ENCODE measurements around the gene C2CD3.

GRCh38 chr11:73982595-73982989 is 188.2 kb downstream of the C2CD3 start, which contains the start of gene UCP2:
- TF ChIP-seq CTCF (IDR thresholded peaks at IDR 0.05; ENCODE audit: low read depth, low read length, missing input control), result no peak
- no peak for TF ChIP-seq HNF4G (IDR thresholded peaks at IDR 0.05)
- TF ChIP-seq REST (IDR thresholded peaks at IDR 0.05), result no peak
- no peak for TF ChIP-seq YY1 (IDR thresholded peaks at IDR 0.05)
- TF ChIP-seq RAD21 (IDR thresholded peaks at IDR 0.05), result no peak
- TF ChIP-seq TAF1 (conservative IDR thresholded peaks at IDR 0.05), result no peak

Measured in liver (tissue), 3 donors.